WTC11 (cell line): ENCODE results near the gene TAC3. TPM values are rescaled to one million over a fixed set of nuclear protein-coding genes. Genes with fewer than 3 reads are reported as not detected.

Experiments used
- ATAC-seq: fragments of 200-7000 bp; cut with Tn5 transposase; 2 replicates; pipeline ENCODE4 v1.10.0; 2021; ENCODE audit warnings: mild to moderate bottlenecking, moderate library complexity
- CTCF ChIA-PET: fragments of 300-600 bp; sonication (Branson Sonifier 250); formaldehyde crosslinking; loops from one replicate; lab custom pipeline; 2021; ENCODE audit warnings: antibody characterized with exemption; lab: Charles Lee
- POLR2A ChIA-PET: fragments of 350-600 bp; sonication (Branson Sonifier 250); formaldehyde crosslinking; loops from one replicate; lab custom pipeline; 2021; ENCODE audit warnings: antibody characterized with exemption; lab: Charles Lee
- DNase-seq: peaks from one replicate; pipeline ENCODE4 v3.0.0; 2021; ENCODE audit warnings: low spot score
- H3K27ac Mint-ChIP-seq: 2 replicates; pipeline ENCODE4 v1.8.0; 2021; ENCODE audit warnings: mixed read lengths
- H3K27me3 Mint-ChIP-seq: 2 replicates; pipeline ENCODE4 v1.8.0; 2021; ENCODE audit warnings: low read depth, mild to moderate bottlenecking, moderate library complexity, mixed read lengths
- H3K36me3 Mint-ChIP-seq: 2 replicates; pipeline ENCODE4 v1.8.0; 2021; ENCODE audit warnings: mixed read lengths
- H3K4me1 Mint-ChIP-seq: 2 replicates; pipeline ENCODE4 v1.8.0; 2022; ENCODE audit warnings: mixed read lengths
- H3K4me3 Mint-ChIP-seq: 2 replicates; pipeline ENCODE4 v1.8.0; 2021; ENCODE audit warnings: mild to moderate bottlenecking, moderate library complexity, mixed read lengths
- H3K9me3 Mint-ChIP-seq: 2 replicates; pipeline ENCODE4 v1.8.0; 2021; ENCODE audit warnings: mixed read lengths
- ATF2 ChIP-seq: sonication (generic); formaldehyde crosslinking; IDR thresholded peaks from 2 replicates; pipeline ENCODE4 v1.8.1; 2022; ENCODE audit warnings: low read depth, missing genetic modification reagents, borderline replicate concordance
- CREM ChIP-seq: sonication (generic); formaldehyde crosslinking; IDR thresholded peaks from 2 replicates; pipeline ENCODE4 v1.8.1; 2022; ENCODE audit warnings: mild to moderate bottlenecking, missing genetic modification reagents, moderate library complexity
- E2F1 ChIP-seq: sonication (generic); formaldehyde crosslinking; IDR thresholded peaks from 2 replicates; pipeline ENCODE4 v1.8.0; 2022; ENCODE audit warnings: mild to moderate bottlenecking, missing genetic modification reagents
- ELF4 ChIP-seq: sonication (generic); formaldehyde crosslinking; IDR thresholded peaks from 2 replicates; pipeline ENCODE4 v1.8.1; 2022; ENCODE audit warnings: low read depth, mild to moderate bottlenecking, moderate library complexity, missing genetic modification reagents
- ERG ChIP-seq: fragments of 250-450 bp; sonication (Bioruptor Pico); IDR thresholded peaks from 2 replicates; pipeline ENCODE4 v1.8.0; 2021; ENCODE audit warnings: mild to moderate bottlenecking
- FOXJ3 ChIP-seq: sonication (generic); formaldehyde crosslinking; IDR thresholded peaks from 2 replicates; pipeline ENCODE4 v1.9.0; 2021; ENCODE audit warnings: missing genetic modification reagents, mild to moderate bottlenecking, borderline replicate concordance
- HMGA2 ChIP-seq: fragments of 250-450 bp; sonication (Bioruptor Pico); IDR thresholded peaks from 2 replicates; pipeline ENCODE4 v1.4.0; 2021; ENCODE audit warnings: mild to moderate bottlenecking, moderate library complexity
- IRF2 ChIP-seq: sonication (generic); formaldehyde crosslinking; IDR thresholded peaks from 2 replicates; pipeline ENCODE4 v1.8.0; 2022; ENCODE audit warnings: low read depth, missing genetic modification reagents, borderline replicate concordance
- JUN ChIP-seq: sonication (generic); formaldehyde crosslinking; IDR thresholded peaks from 2 replicates; pipeline ENCODE4 v1.8.0; 2023; ENCODE audit warnings: mild to moderate bottlenecking, missing genetic modification reagents
- MLX ChIP-seq: sonication (generic); formaldehyde crosslinking; IDR thresholded peaks from 2 replicates; pipeline ENCODE4 v1.8.1; 2023; ENCODE audit warnings: mild to moderate bottlenecking, missing genetic modification reagents, moderate library complexity
- MXD4 ChIP-seq: fragments of 250-450 bp; sonication (Bioruptor Pico); IDR thresholded peaks from 2 replicates; pipeline ENCODE4 v1.8.0; 2021; ENCODE audit warnings: mild to moderate bottlenecking, moderate library complexity, borderline replicate concordance
- MYBL2 ChIP-seq: sonication (generic); formaldehyde crosslinking; IDR thresholded peaks from 2 replicates; pipeline ENCODE4 v1.8.1; 2023; ENCODE audit warnings: mild to moderate bottlenecking, moderate library complexity, missing genetic modification reagents
- NFATC4 ChIP-seq: fragments of 250-450 bp; sonication (Bioruptor Pico); IDR thresholded peaks from 2 replicates; pipeline ENCODE4 v1.9.0; 2021; ENCODE audit warnings: mild to moderate bottlenecking
- NFYB ChIP-seq: sonication (generic); formaldehyde crosslinking; conservative IDR thresholded peaks from 2 replicates; pipeline ENCODE4 v1.8.0; 2022; ENCODE audit warnings: low read depth, missing genetic modification reagents
- PRDM15 ChIP-seq: sonication (generic); formaldehyde crosslinking; IDR thresholded peaks from 2 replicates; pipeline ENCODE4 v1.8.0; 2022; ENCODE audit warnings: missing genetic modification reagents
- PRRX2 ChIP-seq: fragments of 250-450 bp; sonication (Bioruptor Pico); IDR thresholded peaks from 2 replicates; pipeline ENCODE4 v1.8.0; 2021; ENCODE audit warnings: mild to moderate bottlenecking
- SMAD3 ChIP-seq: sonication (generic); formaldehyde crosslinking; IDR thresholded peaks from 2 replicates; pipeline ENCODE4 v1.8.0; 2022; ENCODE audit warnings: missing genetic modification reagents, mild to moderate bottlenecking, borderline replicate concordance
- SOX15 ChIP-seq: fragments of 250-450 bp; sonication (Bioruptor Pico); IDR thresholded peaks from 2 replicates; pipeline ENCODE4 v1.9.0; 2021; ENCODE audit warnings: mild to moderate bottlenecking
- TCF7 ChIP-seq: sonication (generic); formaldehyde crosslinking; IDR thresholded peaks from 2 replicates; pipeline ENCODE4 v1.8.0; 2022; ENCODE audit warnings: mild to moderate bottlenecking, low read depth, missing genetic modification reagents, moderate library complexity
- USF2 ChIP-seq: sonication (generic); formaldehyde crosslinking; IDR thresholded peaks from 2 replicates; pipeline ENCODE4 v1.8.1; 2023; ENCODE audit warnings: mild to moderate bottlenecking, missing genetic modification reagents, moderate library complexity
- ZBTB21 ChIP-seq: sonication (generic); formaldehyde crosslinking; IDR thresholded peaks from 2 replicates; pipeline ENCODE4 v1.8.1; 2023; ENCODE audit warnings: mild to moderate bottlenecking, missing genetic modification reagents, borderline replicate concordance
- ZNF317 ChIP-seq: sonication (generic); formaldehyde crosslinking; IDR thresholded peaks from 2 replicates; pipeline ENCODE4 v1.8.1; 2023; ENCODE audit warnings: low read depth, mild to moderate bottlenecking, moderate library complexity, missing genetic modification reagents, borderline replicate concordance
- ZNF396 ChIP-seq: fragments of 250-450 bp; sonication (Bioruptor Pico); IDR thresholded peaks from 2 replicates; pipeline ENCODE4 v1.8.0; 2021; ENCODE audit warnings: mild to moderate bottlenecking, moderate library complexity, borderline replicate concordance
- total RNA-seq: library from RNA; stranded (reverse); gene quantifications from 3 replicates; pipeline ENCODE4 v1.2.3, GENCODE V29; 2021

TAC3 gene
- total RNA-seq, 1 experiment from 2014 or later = 4.1 TPM

GRCh38 chr12:57037264-57037663, 20.9 kb upstream of the TAC3 start:
- Mint-ChIP-seq H3K9me3 (no peaks in the 10 kb centered on the region), H3K36me3 (no peaks in the 10 kb centered on the region), H3K27me3 (peaks cover 3% of the 10 kb centered on the region; the same call in 1 of the 2 replicates), H3K4me3 (no peak overlapping the region)
- TF ChIP-seq NFYB (CRISPR knock-in tag) (no peak), PRDM15 (CRISPR knock-in tag) (peak; percentile 94)
- TF ChIP-seq, all 79 proteins: peak for 1
- ATAC-seq = peak; percentile 26; the same call in 1 of the 2 replicates
- Mint-ChIP-seq H3K4me1 (peaks cover 8% of the 10 kb centered on the region), H3K27ac (no peak overlapping the region)
- CTCF ChIA-PET = interaction anchor here (0.5 to 2.5 kb wide), 3 partner anchors 16 to 75 kb away, joined by 4 to 7 read pairs (median 5); partner anchors contain the start of gene STAT6
- POLR2A ChIA-PET = no interaction called here
- DNase-seq = no peak

- H3K36me3 Mint-ChIP-seq = no peaks in the 10 kb centered on the region
- CTCF ChIA-PET = interaction anchor here (0.6 to 3.3 kb wide), 3 partner anchors 32 to 210 kb away, joined by 5 to 25 read pairs (median 12); partner anchors contain the start of gene STAT6
- no peak for DNase-seq
- no peak for ATAC-seq
- H3K4me1 Mint-ChIP-seq = peaks cover 19% of the 10 kb centered on the region
- no peaks in the 10 kb centered on the region for H3K9me3 Mint-ChIP-seq
- TF ChIP-seq ZNF317 (CRISPR knock-in tag) (no peak), SMAD3 (CRISPR knock-in tag) (no peak), ZBTB21 (CRISPR knock-in tag) (no peak), SOX15 (CRISPR knock-in tag) (no peak), MXD4 (CRISPR knock-in tag) (no peak), TCF7 (CRISPR knock-in tag) (no peak), USF2 (CRISPR knock-in tag) (no peak), MLX (CRISPR knock-in tag) (no peak), IRF2 (CRISPR knock-in tag) (no peak), PRRX2 (no peak), NFATC4 (CRISPR knock-in tag) (no peak)
- no peak overlapping the region for H3K27ac Mint-ChIP-seq
- POLR2A ChIA-PET = no interaction called here
- no peak overlapping the region for H3K4me3 Mint-ChIP-seq
- no peaks in the 10 kb centered on the region for H3K27me3 Mint-ChIP-seq
These were observed 17.1 kb upstream of the TAC3 start for GRCh38 chr12:57033431-57033830.

GRCh38 chr12:57031789-57032188, 15.5 kb upstream of the TAC3 start:
- ChIA-PET POLR2A (interaction anchor here (1.1 kb wide), 1 partner anchor 47 kb away, joined by 3 read pairs; no protein-coding TSS in a partner anchor), CTCF (interaction anchor here (0.8 to 3.3 kb wide), 18 partner anchors 9 to 95 kb away, joined by 3 to 25 read pairs (median 4); partner anchors contain the start of genes MYO1A, NEMP1, STAT6 and TAC3)
- no peaks in the 10 kb centered on the region for H3K36me3 Mint-ChIP-seq
- no peak overlapping the region for H3K4me3 Mint-ChIP-seq
- ATAC-seq (no peak), DNase-seq (no peak)
- peaks cover 19% of the 10 kb centered on the region for H3K4me1 Mint-ChIP-seq
- no peak overlapping the region for H3K27ac Mint-ChIP-seq
- H3K27me3 Mint-ChIP-seq = no peaks in the 10 kb centered on the region
- H3K9me3 Mint-ChIP-seq = no peaks in the 10 kb centered on the region
- no peak for TF ChIP-seq ERG (CRISPR knock-in tag)
- TF ChIP-seq MXD4 (CRISPR knock-in tag) = no peak
- no peak for TF ChIP-seq ELF4 (CRISPR knock-in tag)
- no peak for TF ChIP-seq ZNF317 (CRISPR knock-in tag)
- TF ChIP-seq E2F1 (CRISPR knock-in tag) = no peak
- TF ChIP-seq ZNF396 (CRISPR knock-in tag) = no peak
- no peak for TF ChIP-seq CREM (CRISPR knock-in tag)
- no peak for TF ChIP-seq JUN (CRISPR knock-in tag)
- no peak for TF ChIP-seq ATF2 (CRISPR knock-in tag)
- TF ChIP-seq IRF2 (CRISPR knock-in tag) = no peak
- TF ChIP-seq MYBL2 (CRISPR knock-in tag) = no peak
- no peak for TF ChIP-seq NFATC4 (CRISPR knock-in tag)
- TF ChIP-seq FOXJ3 (CRISPR knock-in tag) = no peak
- no peak for TF ChIP-seq HMGA2 (CRISPR knock-in tag)
- TF ChIP-seq ZBTB21 (CRISPR knock-in tag) = no peak
